Suppressor macrophage treated with lipopolysaccharide for 1 hour (primary cell): ENCODE data around the gene SEPTIN5.
A peak's percentile ranks its signal among the peaks of the same experiment; 100 is the strongest.

Experiments
- DNase-seq, 3 donors: peaks; one replicate each; pipeline ENCODE4 v3.0.0-alpha.2; 2020 to 2022

The SEPTIN5 gene

DNA sequence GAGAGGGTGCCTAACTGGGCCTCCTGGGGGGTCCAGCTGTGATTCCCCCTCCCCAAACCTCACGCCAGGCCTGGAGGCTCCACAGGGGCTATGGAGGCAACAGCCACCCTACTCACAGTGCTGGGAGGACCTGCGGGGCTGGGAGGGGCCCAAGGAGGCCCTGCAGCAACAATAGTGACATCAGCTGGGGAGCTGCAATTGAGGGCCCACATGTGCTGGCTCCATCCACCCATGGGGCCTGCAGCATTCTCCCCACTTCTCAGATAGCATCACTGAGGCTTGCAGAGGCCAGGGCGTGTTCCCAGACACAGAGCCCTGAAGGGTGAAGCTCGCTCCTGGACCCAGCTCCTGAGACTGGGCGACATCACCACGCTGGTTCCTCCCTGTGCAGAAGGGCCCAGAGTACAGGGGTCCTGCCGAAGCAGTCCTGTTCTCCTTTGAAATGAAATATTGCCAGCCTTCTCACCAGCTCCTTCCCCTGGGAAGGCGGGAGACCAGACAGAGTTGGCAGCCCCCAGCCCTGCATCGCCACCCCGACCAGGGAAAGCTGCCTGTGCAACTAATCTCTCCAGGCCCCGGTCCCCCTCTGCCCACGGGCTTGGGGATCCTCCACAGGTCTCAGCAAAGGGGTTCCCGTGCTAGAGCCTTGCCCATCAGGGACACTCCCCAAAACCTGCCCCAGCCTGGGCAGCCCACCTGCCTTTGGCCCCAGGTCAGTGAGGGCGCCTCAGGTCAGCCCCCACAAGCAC lies 37.4 kb downstream of the SEPTIN5 start:
- no peak for DNase-seq

DNA sequence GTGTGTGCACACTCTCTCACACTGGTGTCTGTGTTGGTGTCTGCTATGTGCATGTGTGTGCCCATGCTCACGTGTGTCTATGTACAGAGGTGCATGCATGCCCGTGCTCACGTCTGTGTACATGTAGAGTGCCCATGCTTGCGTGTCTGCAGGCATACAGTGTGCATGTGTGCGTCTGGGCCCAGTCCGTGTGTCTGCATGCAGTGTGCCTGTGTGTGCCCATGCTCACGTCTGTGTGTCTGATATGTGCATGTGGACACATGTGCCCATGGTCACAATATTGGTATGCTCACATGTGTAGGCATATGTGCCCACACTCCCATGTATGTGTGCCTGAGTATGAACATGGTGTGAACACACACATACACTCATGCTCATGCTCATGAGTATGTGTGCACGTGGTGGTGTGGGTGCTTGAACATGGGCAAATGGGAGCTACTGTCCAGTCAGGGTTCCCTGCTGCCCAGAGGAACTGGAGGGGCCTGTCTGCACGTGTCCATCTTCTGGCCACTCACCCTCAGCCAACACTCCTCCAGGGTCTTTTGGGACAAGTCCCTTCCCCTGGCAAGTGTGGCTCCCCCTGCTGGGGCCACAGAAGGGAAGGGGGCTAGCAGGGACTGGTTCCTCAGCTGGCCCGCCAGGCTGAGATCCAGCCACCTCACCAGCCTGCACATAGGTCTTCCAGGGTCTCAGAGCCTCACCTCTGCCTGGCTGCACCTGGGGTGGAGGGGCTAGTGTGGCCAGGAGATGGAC lies 39.0 kb downstream of the SEPTIN5 start:
- no peak for DNase-seq

DNA sequence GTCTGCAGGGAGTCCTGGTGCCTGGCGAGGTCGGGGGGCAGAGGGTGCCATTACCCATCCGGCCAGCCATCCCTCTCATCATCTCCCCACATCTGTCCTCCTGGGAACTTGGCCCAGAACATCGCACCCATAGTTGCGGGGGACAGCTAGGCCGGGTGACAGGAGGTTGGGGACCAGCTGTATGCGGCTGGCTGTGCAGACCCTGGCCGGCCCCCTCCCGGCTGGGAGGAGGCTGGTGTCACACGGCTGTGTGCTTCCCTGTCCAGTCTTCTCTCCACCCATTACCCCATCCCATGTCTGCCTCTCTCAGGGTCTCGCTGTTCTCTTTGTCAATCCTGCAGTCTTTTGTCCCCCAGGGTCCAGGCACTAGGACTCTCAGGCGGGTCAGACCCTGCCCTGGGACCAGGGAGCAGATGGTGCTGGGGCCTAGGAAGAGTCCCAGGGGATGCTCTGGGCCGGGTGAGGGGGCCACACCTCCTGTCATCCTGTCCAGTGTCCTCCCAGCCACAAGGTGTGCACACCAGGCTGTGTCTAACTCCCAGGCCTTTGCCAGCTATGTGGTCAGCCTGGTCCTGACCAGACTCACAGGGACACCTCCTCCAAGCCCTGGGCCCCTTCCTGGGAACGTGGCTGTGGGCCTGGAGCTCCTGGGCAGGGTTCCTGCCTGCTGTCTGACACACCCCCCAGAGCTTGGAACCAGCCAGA lies 39.8 kb downstream of the SEPTIN5 start:
- no peak for DNase-seq

DNA sequence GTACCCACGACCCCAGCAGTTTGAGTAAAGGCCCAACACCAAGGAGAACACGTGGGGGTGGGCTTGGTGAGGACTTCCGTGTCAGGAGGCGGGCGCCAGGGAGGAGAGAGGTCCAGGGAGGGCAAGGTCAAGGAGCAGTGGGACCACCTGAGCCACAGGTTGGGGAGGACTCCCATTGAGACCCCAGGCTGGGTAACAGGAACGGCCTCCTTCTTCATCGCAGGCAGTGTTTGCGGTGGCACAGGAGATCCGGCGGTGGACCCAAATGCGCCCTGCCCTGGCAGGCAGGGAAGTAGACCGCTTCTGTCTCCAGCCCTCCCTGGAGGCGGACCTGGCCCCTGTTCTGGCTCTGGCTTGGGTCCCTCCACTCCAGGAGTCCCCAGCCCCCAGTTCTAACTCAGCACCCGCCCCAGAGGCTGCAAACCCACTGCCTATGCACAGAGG lies 40.4 kb downstream of the SEPTIN5 start:
- no peak for DNase-seq

DNA sequence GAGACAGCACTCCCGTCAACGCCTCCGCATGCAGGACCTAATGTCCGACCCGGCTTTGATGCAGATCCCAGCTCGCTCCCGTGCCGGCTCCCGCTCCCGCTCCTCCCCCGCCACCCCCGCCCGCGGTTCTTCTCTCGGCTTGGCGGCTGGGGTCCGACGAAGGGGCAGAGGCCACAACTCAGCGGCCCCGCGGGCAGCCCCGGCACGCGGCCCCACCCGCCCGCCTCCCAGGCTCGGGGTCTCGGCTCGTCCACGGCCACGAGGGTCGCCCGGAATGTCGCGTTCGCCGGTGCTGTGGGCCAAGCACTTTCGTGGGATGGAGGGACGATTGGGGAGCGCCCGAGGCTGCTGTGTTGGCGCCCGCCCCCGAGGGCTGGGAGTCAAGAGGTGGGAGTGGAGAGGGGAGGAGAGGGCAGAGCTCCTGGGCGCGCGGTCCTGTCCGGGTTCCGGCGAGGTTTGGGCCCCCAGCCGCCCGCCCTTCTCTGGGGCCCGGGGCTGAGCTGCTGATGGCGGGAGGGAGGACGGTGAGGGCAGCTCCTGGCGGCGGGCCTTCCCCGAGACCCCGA lies 40.9 kb downstream of the SEPTIN5 start:
- no peak for DNase-seq

DNA sequence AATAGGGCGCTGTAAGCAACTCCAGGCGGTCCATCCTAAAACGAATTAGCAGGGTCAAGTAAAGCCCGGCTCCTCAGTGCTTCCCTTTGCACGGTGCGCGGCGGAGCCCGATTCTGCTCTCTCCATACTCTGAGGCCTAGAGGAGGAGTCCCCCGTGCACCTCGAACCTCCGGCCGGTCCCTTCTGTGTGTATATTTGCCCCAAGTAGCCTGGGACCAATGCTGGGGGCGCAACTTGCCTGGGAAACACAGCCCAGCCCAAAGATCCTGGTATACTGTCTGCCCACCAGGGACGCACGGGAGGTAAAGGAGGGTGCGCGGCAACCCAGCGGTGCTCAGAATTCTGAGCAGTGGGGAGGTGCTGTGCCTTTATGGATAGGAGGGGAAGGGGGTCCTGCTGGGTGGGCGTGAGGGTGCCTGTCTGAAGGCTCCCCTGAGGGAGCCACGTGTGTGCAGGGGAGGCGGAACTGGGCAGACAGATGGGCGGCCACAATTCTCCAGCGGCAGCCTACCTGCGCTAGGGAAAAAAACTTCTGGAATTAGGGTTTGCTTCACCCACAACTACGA lies 41.5 kb downstream of the SEPTIN5 start:
- DNase-seq = no peak

DNA sequence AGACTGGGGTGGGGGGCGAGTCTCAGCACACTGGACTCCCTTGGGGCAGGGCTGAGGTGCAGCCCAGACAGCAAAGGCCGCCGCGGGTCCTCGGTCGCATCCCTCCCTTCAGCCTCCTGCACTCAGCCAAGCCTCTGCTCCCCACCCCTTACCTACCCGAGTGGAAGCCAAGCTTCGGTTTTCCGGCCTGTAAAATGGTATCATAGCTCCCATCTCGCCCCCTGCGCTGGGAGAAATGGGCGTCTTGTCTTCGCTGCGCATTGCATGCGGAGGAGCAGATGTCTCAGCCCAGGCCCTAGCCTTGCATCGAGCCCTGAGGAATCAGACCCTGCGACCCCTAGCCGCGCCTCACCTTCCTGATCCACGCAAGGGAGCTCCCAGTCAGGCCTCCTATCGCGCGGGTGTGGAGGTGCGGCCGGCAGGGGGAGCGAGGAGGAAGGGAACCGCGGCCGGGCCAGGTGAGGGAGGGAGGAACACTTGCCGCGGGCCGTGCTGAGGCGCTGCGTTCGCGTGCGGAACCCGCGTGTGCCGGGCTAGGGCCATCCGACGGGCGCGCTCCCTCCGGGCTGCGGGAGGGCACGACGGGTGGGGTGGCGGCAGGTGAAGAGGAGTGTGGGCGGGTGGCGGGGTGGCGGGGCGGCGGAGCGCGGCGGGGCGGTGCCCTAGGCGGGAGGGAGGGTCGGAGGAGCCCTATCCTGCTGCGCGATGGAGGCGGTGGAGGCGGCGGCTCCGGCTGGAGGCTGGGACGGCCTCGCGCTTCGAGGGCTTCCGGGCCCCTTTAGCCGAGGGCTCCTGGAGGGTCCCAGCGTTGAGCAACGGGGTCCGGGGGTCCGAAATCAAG lies 42.2 kb downstream of the SEPTIN5 start:
- DNase-seq = peak in 1 of 3 donors; percentile 50

DNA sequence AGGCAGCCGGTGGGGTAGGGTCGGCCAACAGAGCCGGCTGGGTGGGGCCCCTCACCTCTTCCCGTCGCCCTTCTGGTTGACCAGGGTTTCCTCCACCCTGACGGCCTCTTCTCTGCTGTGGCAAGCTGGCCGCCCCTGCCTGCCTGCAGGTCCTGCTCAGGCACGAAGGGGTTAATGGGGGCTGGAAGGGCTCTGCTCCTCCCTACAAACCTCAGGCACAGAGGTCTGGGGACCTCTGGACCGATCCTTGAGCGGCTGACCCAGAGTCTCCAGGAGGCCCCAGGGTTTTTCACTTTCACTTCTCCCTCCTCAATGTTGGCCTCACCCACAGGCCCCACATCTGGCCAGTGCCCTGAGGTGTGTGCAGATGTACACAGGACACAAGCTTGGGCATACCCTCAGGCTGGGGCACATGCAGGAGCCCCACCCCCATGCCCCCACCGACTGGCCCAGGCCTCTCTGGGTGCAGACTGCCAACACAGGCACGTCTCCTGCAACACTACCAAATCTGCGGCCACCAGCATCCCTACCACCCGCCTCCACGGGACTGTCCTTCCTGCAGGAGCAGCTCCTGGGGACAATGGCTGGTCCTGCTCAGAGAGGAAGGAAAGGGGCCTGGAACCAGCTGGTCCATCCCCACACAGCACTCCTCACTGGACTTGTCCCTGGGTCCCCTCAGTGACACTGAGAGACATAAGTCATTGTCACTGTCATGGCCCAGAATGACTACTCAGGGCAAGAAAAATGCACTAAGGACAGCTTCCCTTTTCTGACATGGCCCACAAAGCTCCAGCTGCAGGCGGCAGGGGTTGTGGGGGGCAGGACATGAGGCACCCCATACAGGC lies 43.1 kb downstream of the SEPTIN5 start:
- DNase-seq = peak in 2 of 3 donors; percentile 48 to 52

DNA sequence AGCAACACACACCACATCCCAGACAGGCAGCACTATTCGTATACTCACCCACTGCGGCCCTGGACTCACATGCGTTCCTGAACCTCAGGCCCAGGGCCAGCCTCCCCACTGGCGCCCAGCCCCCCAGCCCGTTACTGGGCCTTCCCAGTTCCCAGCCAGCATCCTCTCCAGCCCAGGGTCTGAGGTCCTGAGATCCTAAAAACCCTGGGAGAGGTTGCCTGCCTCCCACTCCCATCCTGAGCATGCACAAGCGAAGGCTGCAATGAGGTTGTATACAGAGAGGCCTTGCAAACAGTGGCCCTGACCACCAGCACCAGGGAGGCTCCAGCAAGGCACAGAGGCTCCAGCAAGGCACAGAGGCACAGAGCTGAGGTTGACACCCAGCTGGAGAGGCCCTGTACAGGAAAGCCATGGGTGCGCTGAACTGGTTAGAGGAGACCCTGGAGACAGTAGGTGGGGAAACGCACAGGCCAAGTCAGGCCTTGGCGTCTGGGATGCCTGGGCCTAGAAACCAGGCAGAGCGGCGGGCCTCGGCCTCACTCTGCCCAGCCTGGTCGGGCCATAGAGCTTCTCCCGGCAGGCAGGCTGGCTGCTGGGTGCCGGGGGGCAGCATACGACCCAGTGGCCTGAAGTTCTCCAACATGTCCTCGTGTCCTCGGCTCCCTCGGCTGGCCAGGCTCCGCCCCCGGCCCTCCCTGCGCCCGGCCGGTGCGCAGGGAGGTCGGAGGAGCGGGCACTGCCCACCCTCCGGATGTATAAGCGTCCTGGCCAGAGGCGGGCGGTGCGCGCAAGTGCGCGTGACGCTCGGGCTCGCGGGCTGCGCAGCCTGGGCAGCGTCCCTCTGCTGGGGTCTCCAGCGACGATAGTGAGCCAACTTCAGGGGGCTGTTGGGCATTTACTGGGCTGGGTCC lies 43.9 kb downstream of the SEPTIN5 start:
- DNase-seq = no peak

DNA sequence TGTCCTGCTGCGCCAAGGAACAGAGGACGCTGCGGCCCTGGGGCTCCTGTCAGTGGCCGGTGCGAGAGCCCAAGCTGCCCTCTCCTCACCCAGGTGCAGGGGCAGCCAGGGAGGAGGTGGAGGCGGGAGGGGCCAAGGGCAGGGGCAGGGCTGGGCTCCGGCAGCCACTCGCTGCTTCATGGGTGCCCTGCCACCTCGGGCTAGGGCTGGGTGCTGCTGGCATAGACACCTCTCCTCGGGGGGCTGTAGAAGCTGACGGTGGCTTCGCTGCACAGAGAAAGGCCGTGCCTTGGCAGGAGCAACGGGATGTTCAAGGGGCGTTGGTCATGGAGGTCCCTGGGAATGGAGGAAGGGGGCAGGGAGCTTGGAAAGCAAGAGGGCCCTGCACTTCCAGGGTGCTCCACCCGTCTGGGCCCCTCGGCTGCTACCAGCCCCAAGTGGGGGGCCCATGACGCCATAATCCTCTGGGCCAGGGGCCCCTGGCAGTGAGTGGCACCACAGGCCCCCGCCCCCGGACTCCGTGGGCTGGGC lies 44.7 kb downstream of the SEPTIN5 start:
- DNase-seq = no peak

DNA sequence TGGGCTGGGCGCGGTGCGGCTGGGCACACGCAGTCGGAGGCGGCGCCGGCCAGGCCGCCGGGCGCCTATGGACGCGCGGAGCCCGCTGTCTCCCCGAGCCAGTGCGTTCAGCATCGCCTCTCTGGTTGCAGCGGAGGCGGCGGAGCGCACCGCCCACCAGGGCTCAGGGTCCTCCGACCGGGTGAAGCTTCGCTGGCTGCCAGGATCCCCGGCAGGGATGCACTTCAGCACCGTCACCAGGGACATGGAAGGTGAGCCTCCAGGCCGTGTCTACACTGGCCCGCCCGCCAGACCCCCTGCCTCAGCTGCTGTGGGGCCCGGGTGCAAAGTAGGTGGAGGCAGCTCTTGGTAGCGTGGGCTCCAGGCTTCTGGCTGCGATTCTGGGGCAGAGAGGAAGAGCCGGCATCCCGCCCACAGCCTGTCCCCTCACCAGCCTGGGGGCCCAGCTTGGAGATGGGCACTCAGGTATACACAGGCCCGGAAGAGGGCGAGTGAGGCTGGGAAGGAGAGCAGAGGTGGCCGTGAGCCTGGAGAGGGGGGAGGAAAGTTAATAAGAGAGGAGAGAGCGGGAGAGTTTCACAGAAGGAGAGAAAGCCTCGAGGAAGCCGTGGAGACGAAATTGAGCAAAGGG lies 45.2 kb downstream of the SEPTIN5 start:
- DNase-seq = no peak

DNA sequence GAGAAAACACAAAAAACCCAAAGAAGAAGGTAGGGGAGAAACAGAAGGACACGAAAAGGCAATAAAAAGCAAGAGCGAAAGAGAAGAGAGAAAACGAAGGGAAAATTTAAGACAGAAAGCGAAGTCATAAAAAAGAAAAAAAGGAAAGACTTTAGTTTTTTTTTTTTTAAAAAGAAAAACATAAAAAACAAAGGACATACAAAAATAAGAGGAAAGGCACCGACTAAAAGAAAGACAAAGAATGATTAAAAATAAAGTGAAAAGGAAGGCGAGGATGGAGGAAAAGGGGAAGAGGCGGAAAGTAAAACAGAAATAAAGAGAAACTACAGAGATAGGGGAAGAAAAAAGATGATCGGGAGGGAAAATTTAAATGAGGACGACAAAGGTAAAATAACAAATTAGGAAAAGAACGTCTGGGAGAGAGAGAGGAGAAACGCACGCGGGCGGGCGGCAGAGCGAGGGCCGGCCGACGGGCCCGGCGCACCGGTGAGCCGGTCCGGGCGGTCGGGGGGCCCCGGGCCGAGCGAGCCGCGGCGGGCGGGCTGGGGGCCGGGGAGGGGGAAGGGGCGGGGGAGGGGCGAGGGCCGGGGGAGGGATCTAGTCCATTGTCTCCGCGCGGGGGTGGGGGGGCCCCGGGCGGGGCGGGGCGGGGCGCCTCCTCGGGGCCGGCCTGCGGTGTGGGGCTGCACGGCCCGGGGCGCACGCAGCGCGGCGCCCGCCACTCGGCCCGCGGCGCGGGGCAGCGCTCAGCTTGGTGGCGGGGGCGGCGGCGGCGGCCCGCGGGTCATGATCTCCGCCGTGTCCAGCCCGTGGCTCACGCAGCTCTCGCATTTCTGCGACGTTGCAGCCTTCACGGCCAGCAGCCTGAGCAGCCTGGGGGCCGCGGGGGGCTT lies 46.0 kb downstream of the SEPTIN5 start, which contains the start of gene TBX1:
Gene TBX1, plus strand, starts transcription at position 721 of the 893 bp plus-strand sequence. Its CDS starts 66 bp downstream, at position 787.
- peak in 1 of 3 donors; percentile 45 for DNase-seq

DNA sequence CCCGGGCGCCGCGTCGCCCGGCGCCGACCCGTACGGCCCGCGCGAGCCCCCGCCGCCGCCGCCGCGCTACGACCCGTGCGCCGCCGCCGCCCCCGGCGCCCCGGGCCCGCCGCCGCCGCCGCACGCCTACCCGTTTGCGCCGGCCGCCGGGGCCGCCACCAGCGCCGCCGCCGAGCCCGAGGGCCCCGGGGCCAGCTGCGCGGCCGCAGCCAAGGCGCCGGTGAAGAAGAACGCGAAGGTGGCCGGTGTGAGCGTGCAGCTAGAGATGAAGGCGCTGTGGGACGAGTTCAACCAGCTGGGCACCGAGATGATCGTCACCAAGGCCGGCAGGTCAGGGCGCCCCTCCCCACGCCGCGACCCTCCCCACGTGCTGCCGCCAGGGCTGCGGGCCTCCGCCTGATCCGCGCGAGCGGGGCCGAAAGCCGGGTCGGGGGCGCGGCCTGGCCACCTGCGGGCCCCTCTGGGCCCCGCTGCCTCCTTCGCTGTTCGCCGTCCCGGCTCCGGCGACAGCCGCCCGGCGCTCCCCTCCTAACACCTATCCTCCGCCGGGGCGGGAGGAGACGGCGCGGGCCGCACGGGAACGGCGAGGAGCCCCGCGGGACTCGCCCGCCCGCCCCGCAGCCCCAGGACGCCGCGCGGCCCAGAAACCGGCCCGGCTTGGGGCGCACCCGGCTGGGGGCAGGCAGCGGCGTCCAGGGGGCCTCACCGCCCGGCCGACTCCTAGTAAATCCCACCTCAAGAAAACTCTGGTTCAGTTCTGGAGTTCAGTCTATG lies 46.8 kb downstream of the SEPTIN5 start:
- DNase-seq = peak in 1 of 3 donors; percentile 38

DNA sequence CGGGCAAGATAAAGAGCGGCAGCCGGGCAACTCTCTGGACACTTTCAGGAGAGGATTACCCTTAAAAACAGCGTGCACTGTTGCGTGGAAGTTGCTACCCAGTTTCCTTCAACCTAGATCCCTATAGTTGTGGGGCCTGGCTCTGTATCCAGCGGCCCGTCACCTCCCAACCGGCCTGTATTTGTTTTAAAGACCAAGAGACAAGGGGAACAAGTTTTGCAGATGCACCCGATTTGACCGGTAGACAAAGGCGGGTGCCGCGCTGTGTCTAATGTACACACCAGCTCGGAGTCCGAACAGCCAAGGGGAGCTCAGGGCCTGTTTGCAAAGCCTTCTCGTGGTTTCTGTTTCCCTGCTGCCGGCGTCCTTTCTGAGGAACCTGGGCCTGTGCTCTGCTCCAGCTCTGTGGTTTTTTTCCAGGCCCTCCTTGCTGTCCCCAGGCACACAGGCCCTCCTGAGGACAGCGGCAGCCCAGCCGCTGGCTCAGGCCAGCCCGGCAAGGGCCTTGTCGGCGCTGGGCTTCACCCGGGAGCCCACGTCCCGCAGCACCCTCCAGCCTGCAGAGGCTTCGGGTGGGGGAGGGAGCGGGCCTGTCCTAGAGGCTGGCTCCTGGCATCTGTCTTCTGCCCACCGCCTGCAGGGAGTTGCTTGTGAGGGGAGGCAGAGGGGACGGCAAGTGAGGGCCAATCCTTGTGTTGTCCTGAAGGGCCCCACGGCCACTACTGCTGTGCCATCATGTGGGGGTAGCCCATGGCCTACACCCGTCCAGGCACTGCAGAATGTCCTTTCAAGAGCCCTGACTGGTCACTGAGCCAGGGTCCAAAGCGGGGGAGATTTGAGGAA lies 47.6 kb downstream of the SEPTIN5 start:
- no peak for DNase-seq

DNA sequence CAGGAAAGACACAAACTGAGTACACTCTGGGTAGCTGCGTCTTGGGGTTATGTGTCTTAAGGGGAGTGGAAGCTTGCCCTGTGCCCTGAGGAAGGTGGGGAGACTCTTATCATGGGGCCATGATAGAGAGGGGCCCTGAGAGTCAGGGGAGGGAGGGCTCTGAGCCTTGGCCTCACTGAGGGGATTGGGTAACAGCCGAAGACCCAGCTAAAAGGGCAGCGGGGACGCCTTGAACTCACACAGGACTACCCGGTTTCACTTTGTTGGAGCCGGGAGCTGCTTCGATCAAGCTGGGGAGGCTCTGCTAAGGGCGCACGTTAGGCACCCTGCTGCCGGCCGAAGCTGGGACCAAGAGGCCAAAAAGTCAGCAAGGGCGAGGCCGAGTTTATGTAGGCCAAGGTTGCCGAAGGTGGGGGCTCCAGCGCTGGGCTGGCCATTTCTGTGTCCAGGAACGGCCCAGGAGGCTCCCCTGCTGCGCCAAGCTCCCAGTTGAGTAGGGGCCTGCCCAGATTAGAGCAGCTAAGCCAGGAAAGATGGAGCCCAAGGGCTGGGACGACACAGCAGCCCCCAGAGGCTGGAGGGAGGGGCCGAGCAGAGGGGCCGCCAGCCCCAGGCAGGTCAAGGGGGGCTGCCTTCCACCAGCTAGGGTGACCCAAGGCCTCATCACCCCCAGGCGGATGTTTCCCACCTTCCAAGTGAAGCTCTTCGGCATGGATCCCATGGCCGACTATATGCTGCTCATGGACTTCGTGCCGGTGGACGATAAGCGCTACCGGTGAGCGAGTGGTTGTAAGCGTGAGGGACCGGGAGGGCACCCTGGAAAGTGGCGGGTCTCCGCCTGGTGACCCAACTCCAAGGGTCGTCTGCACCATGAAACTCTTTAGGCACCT lies 48.5 kb downstream of the SEPTIN5 start:
- DNase-seq = no peak
